HepG2 (cell line): ENCODE results near the gene NXPE3. TPM values are rescaled to one million over a fixed set of nuclear protein-coding genes. Genes with fewer than 3 reads are reported as not detected.

ENCODE experiments used
- ELF3 ChIP-seq: IDR thresholded peaks from 2 replicates; pipeline ENCODE4 v1.6.1; 2016; ENCODE audit warnings: missing genetic modification reagents, missing compliant biosample characterization
- FOXP1 ChIP-seq, 2 experiments: fragments of 450-650 bp in 1 of 2; IDR thresholded peaks; 2 replicates each; pipeline ENCODE4 v1.6.1; 2017 to 2018; ENCODE audit warnings: antibody characterized with exemption in 1 of 2
- GZF1 ChIP-seq: sonication (generic); formaldehyde crosslinking; IDR thresholded peaks from 2 replicates; pipeline ENCODE4 v1.5.1; 2020; ENCODE audit warnings: mild to moderate bottlenecking, missing genetic modification reagents
- HNF4A ChIP-seq: sonication (generic); formaldehyde crosslinking; IDR thresholded peaks from 2 replicates; pipeline ENCODE4 v1.4.0; 2020; ENCODE audit warnings: missing genetic modification reagents
- MIER3 ChIP-seq: IDR thresholded peaks from 2 replicates; pipeline ENCODE4 v1.6.1; 2016; ENCODE audit warnings: missing compliant biosample characterization, borderline replicate concordance
- RERE ChIP-seq: IDR thresholded peaks from 2 replicates; pipeline ENCODE4 v1.6.1; 2016; ENCODE audit warnings: low read depth, missing genetic modification reagents, missing compliant biosample characterization
- SAP130 ChIP-seq: IDR thresholded peaks from 2 replicates; pipeline ENCODE4 v1.6.1; 2016; ENCODE audit warnings: low read depth
- SMAD3 ChIP-seq: sonication (generic); formaldehyde crosslinking; IDR thresholded peaks from 2 replicates; pipeline ENCODE4 v1.4.0; 2020; ENCODE audit warnings: missing genetic modification reagents
- TAF1 ChIP-seq: sonication (generic); formaldehyde crosslinking; IDR thresholded peaks from 2 replicates; pipeline ENCODE4 v1.4.0; 2020; ENCODE audit warnings: missing genetic modification reagents
- polyA plus RNA-seq, 8 experiments: library from polyadenylated mRNA; depleted of rRNA in 3 of 8; stranded (reverse) in 7 of 8; unstranded in 1 of 8; fragments of >200 nt; fragmentation: Illumina TruSeq in 4 of 8; extraction: Trizol in 4 of 8; gene quantifications; 2 replicates each; pipeline versions ENCODE4 v1.2.1 to v1.2.3, GENCODE V29; 2011 to 2016; ENCODE audit warnings: low read depth in 4 of 8, missing spikeins in 1 of 8, mixed read lengths in 1 of 8; ENCODE audit not compliant: insufficient read depth in 1 of 8
- total RNA-seq, 5 experiments: library from RNA; depleted of rRNA; stranded (reverse); fragments of >200 nt; fragmentation: Illumina TruSeq; extraction: Trizol; gene quantifications; 2 replicates each; pipeline ENCODE4 v1.2.3, GENCODE V29; 2016; ENCODE audit warnings: low read depth in 1 of 5

NXPE3 gene
- total and polyA plus RNA-seq, 2 of the 13 experiments (the other 11 are each of a cell fraction or from before 2014, with no cell fraction given) = 3.5 to 4.7 TPM

DNA sequence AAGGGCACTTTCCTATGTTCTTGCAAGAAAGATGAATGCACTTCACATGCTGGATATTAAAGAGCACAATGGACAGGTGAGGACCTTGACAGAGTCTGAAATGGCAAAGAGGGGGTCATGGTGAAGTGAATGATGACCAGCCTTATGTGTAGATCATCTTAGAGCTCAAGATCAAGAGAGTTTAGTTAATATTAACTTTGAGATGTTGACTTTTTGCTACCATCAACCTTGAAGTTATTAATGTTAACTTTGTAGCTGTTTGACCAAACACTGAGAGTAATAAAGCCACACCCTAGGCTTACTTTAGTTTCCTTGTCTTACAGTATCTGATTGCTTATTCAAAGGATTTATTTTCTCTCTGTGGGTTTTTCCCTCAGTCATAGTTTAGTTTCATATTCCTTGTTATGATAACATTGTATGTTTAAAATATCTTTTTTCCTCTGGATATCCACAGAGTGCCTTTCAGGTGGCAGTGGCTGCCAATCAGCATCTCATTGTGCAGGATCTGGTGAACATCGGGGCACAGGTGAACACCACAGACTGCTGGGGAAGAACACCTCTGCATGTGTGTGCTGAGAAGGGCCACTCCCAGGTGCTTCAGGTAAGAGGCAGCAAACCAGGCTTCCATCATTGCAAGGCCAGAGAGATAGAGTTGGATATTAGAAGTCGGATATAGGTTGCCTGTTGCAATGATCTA, 75.7 kb downstream of the NXPE3 start (continued):
- peak; percentile 83; the same call in 1 of the 2 replicates for TF ChIP-seq RERE
- peak; percentile 37 for TF ChIP-seq HNF4A (CRISPR knock-in tag)
- 0 out of 2 replicates have a peak, but pooled peaks have one; percentile 30 for TF ChIP-seq SMAD3
- no peak for TF ChIP-seq TAF1
- TF ChIP-seq ELF3 (CRISPR knock-in tag) = peak; percentile 60; the same call in 1 of the 2 replicates
- TF ChIP-seq GZF1 (CRISPR knock-in tag) = no peak
- TF ChIP-seq MIER3 (CRISPR knock-in tag) = 0 out of 2 replicates have a peak, but pooled peaks have one; percentile 64
- TF ChIP-seq SAP130 (CRISPR knock-in tag) = peak; percentile 74
- TF ChIP-seq FOXP1 (IDR thresholded peaks at IDR 0.05) = no peak
- peak; percentile 59; the same call in 1 of the 2 replicates for TF ChIP-seq FOXP1 (CRISPR knock-in tag; IDR thresholded peaks at IDR 0.05)
